Left lobe of liver (tissue), 2 donors: ENCODE results near the gene SIGLEC11. TPM values are rescaled to one million over a fixed set of nuclear protein-coding genes. Genes with fewer than 3 reads are reported as not detected.
"Not testable (repeated sequence)": the region's sequence is repeated elsewhere in the genome, so short reads cannot be mapped to it uniquely, and the experiment has no call there.

Experiments used
- ATAC-seq: fragments of 200-7000 bp; cut with Tn5 transposase; one replicate; pipeline ENCODE4 v1.9.1; 2020; ENCODE audit warnings: mild to moderate bottlenecking, moderate library complexity
- DNase-seq: peaks from one replicate; pipeline ENCODE4 v3.0.0-alpha.2; 2020; ENCODE audit warnings: low spot score
- total RNA-seq: library from RNA; stranded (reverse); gene quantifications from one replicate; pipeline ENCODE4 v1.2.1, GENCODE V29; 2021
- donor health status: DM: no; HTN: no; CAD: no; lungs with moderate emphysema.
- donor health status: DM: no; HTN: yes; CAD: no.

Gene SIGLEC11, protein sequence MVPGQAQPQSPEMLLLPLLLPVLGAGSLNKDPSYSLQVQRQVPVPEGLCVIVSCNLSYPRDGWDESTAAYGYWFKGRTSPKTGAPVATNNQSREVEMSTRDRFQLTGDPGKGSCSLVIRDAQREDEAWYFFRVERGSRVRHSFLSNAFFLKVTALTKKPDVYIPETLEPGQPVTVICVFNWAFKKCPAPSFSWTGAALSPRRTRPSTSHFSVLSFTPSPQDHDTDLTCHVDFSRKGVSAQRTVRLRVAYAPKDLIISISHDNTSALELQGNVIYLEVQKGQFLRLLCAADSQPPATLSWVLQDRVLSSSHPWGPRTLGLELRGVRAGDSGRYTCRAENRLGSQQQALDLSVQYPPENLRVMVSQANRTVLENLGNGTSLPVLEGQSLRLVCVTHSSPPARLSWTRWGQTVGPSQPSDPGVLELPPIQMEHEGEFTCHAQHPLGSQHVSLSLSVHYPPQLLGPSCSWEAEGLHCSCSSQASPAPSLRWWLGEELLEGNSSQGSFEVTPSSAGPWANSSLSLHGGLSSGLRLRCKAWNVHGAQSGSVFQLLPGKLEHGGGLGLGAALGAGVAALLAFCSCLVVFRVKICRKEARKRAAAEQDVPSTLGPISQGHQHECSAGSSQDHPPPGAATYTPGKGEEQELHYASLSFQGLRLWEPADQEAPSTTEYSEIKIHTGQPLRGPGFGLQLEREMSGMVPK
- total RNA-seq, result 1.3 TPM

GRCh38 chr19:49960980-49961379 lies at the start of gene SIGLEC11:
Gene SIGLEC11 (minus strand): TSS chr19:49961172. CDS start chr19:49961081, 91 bp downstream.
- DNase-seq, result not testable (repeated sequence)
- peak; percentile 62 for ATAC-seq

DNA sequence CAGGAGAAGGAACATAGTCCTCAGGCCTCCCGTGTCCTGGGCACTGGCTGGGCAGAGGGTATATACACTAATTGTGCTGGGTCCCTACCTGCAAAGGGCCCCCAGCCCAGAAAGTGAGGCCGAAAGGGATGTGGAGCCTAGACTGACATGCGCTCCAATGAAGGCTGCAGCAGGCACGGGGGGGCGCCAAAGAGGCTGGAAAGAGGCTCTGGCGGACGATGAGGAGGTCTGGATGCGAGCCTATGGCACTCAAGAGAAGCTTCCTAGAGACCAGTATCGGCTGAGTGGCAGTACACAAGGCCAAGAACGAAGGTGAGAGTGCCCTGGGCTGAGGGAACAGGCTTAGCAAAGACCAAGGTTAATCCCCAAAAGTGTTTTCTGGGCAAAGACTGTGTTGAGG lies 47.6 kb upstream of the SIGLEC11 start:
- DNase-seq (no peak), ATAC-seq (peak; percentile 46)

GRCh38 chr19:50007947-50008346 lies 47.0 kb upstream of the SIGLEC11 start:
- DNase-seq (no peak), ATAC-seq (no peak)

- ATAC-seq, result no peak
- no peak for DNase-seq
These were observed 46.2 kb upstream of the SIGLEC11 start for GRCh38 chr19:50007170-50007569.

GRCh38 chr19:50005428-50005827 lies 44.5 kb upstream of the SIGLEC11 start:
- no peak for DNase-seq
- ATAC-seq, result no peak

GRCh38 chr19:50003810-50004419 lies 42.9 kb upstream of the SIGLEC11 start:
- no peak for DNase-seq
- no peak for ATAC-seq

GRCh38 chr19:50003254-50003788 lies 42.3 kb upstream of the SIGLEC11 start:
- no peak for DNase-seq
- ATAC-seq, result no peak

GRCh38 chr19:50002386-50002960 lies 41.5 kb upstream of the SIGLEC11 start:
- no peak for DNase-seq

DNA sequence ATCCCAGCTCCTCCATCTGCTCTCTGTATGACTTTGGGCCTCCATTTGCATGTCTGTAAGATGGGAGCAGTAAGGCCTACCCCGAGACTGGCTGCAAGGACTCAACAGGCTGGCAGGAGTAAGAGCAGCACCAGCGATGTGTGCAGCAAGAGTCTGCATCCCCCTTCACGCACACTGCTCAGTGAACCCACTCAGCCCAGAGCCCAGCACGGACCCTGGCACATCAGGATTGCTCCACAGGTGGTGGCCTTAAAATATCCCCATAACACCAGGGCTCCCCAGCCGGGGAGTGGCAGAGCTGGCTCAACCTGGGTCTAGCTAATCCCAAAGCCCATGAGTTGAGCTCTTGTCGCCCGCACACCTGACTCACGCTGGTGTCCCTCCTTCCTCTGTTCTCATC lies 40.8 kb upstream of the SIGLEC11 start:
- no peak for ATAC-seq

More at GRCh38 chr19:50002386-50002960, 41.5 kb upstream of the SIGLEC11 start:
- no peak for ATAC-seq

GRCh38 chr19:50000841-50001557 lies 40.0 kb upstream of the SIGLEC11 start:
- DNase-seq, result no peak
- ATAC-seq, result no peak

More for the DNA sequence above, 40.8 kb upstream of the SIGLEC11 start:
- DNase-seq, result no peak

- ATAC-seq, result no peak
- no peak for DNase-seq
These were observed 39.3 kb upstream of the SIGLEC11 start for GRCh38 chr19:50000038-50000840.

GRCh38 chr19:49999371-50000010 lies 38.5 kb upstream of the SIGLEC11 start:
- ATAC-seq, result peak; percentile 32
- no peak for DNase-seq

- no peak for DNase-seq
These were observed 36.7 kb upstream of the SIGLEC11 start for GRCh38 chr19:49997709-49998108.

DNA sequence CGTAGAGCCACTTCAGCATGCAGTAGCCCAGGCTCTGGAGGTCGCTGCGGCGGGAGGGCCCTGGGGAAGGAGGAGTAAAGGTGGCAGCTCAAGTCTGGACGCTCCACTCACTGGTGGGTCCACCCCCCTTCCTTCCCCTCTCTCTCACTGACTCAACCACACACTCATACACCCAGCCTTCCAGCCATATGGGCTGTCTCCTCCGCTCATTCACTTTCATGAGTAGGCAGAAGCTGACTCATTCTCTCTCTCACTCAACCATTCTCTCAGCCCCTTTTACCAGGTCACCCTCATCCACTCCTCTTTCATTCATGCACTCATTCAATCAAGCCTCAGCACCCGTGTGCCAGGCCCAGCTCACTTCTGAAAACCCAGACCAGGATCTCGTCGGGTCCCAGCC lies 27.5 kb upstream of the SIGLEC11 start:
- DNase-seq (no peak), ATAC-seq (no peak)

More at GRCh38 chr19:49997709-49998108, 36.7 kb upstream of the SIGLEC11 start:
- peak; percentile 64 for ATAC-seq

GRCh38 chr19:49988007-49988406 lies 27.0 kb upstream of the SIGLEC11 start:
- ATAC-seq, result no peak

GRCh38 chr19:49987159-49987698 lies 26.3 kb upstream of the SIGLEC11 start:
- peak; percentile 89 for ATAC-seq

More at GRCh38 chr19:49988007-49988406, 27.0 kb upstream of the SIGLEC11 start:
- no peak for DNase-seq

DNA sequence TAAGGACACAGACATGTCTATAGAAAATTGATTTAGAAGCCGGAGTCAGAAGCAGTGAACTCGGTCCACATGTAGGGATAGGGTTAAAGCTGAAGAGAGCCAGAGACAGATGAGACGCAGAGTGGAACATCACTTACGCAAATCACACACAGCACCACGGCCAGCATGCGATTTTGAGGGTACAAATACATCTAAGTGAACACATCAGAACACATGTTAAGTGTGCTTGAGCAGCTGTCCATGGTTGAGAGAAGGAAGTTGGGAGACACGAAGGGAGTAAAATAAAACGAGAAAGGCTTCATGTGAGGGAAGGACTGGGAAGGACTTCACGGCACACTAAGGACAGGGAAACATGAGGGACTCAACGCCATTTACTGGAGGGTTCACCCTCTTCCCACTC lies 25.4 kb upstream of the SIGLEC11 start:
- ATAC-seq (no peak), DNase-seq (no peak)

More at GRCh38 chr19:49987159-49987698, 26.3 kb upstream of the SIGLEC11 start:
- DNase-seq, result peak; percentile 77

GRCh38 chr19:49985871-49986270 lies 24.9 kb upstream of the SIGLEC11 start:
- no peak for ATAC-seq

DNA sequence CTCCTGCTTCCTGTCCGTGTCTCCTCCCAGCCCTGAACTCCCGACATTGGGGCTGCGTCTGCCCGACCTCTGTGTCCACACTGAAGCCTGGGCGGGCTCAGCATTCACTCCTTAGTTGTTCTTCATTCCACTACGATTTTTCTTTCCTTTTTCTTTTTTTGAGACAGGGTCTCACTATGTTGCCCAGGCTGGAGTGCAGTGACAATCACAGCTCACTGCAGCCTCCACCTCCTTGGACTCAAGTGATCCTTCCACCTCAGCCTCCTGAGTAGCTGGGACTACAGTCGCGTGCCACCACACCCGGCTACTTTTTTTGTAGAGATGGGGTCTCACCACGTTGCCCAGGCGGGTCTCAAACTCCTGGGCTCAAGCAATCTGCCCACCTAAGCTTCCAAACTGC lies 23.5 kb upstream of the SIGLEC11 start:
- DNase-seq, result no peak
- ATAC-seq, result no peak

More at GRCh38 chr19:49985871-49986270, 24.9 kb upstream of the SIGLEC11 start:
- no peak for DNase-seq
